OCI-LY7 (cell line): ENCODE results near the gene GPRC5C.

ENCODE experiments used
- CTCF ChIP-seq: fragments of 200-600 bp; sonication (generic); conservative IDR thresholded peaks from 2 replicates; pipeline ENCODE4 v1.5.1; 2014; ENCODE audit warnings: mild to moderate bottlenecking, antibody characterized with exemption, low read length, moderate library complexity, mixed read lengths
- EZH2phosphoT487 ChIP-seq: fragments of 200-600 bp; sonication (generic); IDR thresholded peaks from 2 replicates; pipeline ENCODE4 v1.6.1; 2018; ENCODE audit warnings: low read depth, borderline replicate concordance, mild to moderate bottlenecking, mixed run types, antibody characterized with exemption, low read length, moderate library complexity, mixed read lengths

- TF ChIP-seq CTCF, result no peak
- TF ChIP-seq EZH2phosphoT487, result no peak
Measured at GRCh38 chr17:74443516-74444296, 11.8 kb downstream of the GPRC5C start.
